Bone marrow (tissue), 2 donors: Measurements from ENCODE around the gene SDHD.

Experiments used
- DNase-seq, 2 donors: peaks; one replicate each; lab custom pipeline; 2025; lab: John Stamatoyannopoulos, UW

Gene SDHD

GRCh38 chr11:112103446-112103845 is 16.8 kb downstream of the SDHD start:
- no peak for DNase-seq

- no peak for DNase-seq
Measured at GRCh38 chr11:112106070-112106469, 19.4 kb downstream of the SDHD start.

GRCh38 chr11:112113539-112114457 is 27.1 kb downstream of the SDHD start:
- peak in 1 of 2 donors; percentile 68 for DNase-seq

GRCh38 chr11:112114460-112114859 is 27.8 kb downstream of the SDHD start:
- DNase-seq, result no peak

- DNase-seq, result no peak
Measured at GRCh38 chr11:112115386-112115785, 28.7 kb downstream of the SDHD start.

- DNase-seq, result no peak
Measured at GRCh38 chr11:112118176-112118575, 31.5 kb downstream of the SDHD start.

- no peak for DNase-seq
Measured at GRCh38 chr11:112121981-112122615, 35.4 kb downstream of the SDHD start.

GRCh38 chr11:112123129-112123528 is 36.5 kb downstream of the SDHD start:
- DNase-seq, result no peak

GRCh38 chr11:112127056-112127455 is 40.4 kb downstream of the SDHD start:
- DNase-seq, result no peak

GRCh38 chr11:112128483-112129121 is 41.9 kb downstream of the SDHD start:
- no peak for DNase-seq

GRCh38 chr11:112129656-112130055 is 43.0 kb downstream of the SDHD start:
- peak in 1 of 2 donors; percentile 40 for DNase-seq

GRCh38 chr11:112132737-112133136 is 46.1 kb downstream of the SDHD start:
- DNase-seq, result no peak

GRCh38 chr11:112134473-112134872 is 47.8 kb downstream of the SDHD start:
- DNase-seq, result no peak

GRCh38 chr11:112143597-112143996 is 56.9 kb downstream of the SDHD start:
- no peak for DNase-seq
